ENCODE measurements around the gene STAT5B.

STAT5B gene

GRCh38 chr17:42197564-42198156, 78.5 kb downstream of the STAT5B start:
- H3K27me3 ChIP-seq (ENCODE audit: low read length) = no peaks in the 10 kb centered on the region
- no peak overlapping the region for H3K4me3 ChIP-seq (ENCODE audit: insufficient read depth, low read length, poor library complexity, severe bottlenecking)
- H4K20me1 ChIP-seq (ENCODE audit: low read depth, low read length) = no peaks in the 10 kb centered on the region
- H3K9me2 ChIP-seq (replicated peaks; ENCODE audit: insufficient read depth, low read length) = no peaks in the 10 kb centered on the region
- H3K9ac ChIP-seq (ENCODE audit: low read length) = no peak overlapping the region
- H3K9me3 ChIP-seq (ENCODE audit: insufficient read depth, low read length) = no peaks in the 10 kb centered on the region
- no peak overlapping the region for H3K27ac ChIP-seq (ENCODE audit: low read depth, low read length)
- no peaks in the 10 kb centered on the region for H3F3A ChIP-seq (ENCODE audit: insufficient read depth)
- TF ChIP-seq CTCF (IDR thresholded peaks at IDR 0.05; ENCODE audit: insufficient read depth, low read length, poor library complexity, severe bottlenecking) (no peak), EZH2phosphoT487 (conservative IDR thresholded peaks at IDR 0.05; ENCODE audit: low read length) (no peak)
- no peak overlapping the region for H2AFZ ChIP-seq (ENCODE audit: low read depth, low read length, severe bottlenecking)
- no peak overlapping the region for H3K4me2 ChIP-seq (ENCODE audit: low read depth, low read length, poor library complexity, severe bottlenecking)
- no peaks in the 10 kb centered on the region for H3K36me3 ChIP-seq (ENCODE audit: low read length)
- no peaks in the 10 kb centered on the region for H3K79me2 ChIP-seq (ENCODE audit: insufficient read depth, low read length)

GRCh38 chr17:42193969-42194899, 82.0 kb downstream of the STAT5B start, which contains the start of gene GHDC:
Gene GHDC, minus strand, starts transcription at chr17:42194494. Its CDS starts 913 bp downstream, at chr17:42193581.
- no peaks in the 10 kb centered on the region for H3K9me2 ChIP-seq (replicated peaks; ENCODE audit: insufficient read depth, low read length)
- no peaks in the 10 kb centered on the region for H3F3A ChIP-seq (ENCODE audit: insufficient read depth)
- H3K4me2 ChIP-seq (ENCODE audit: low read depth, low read length, poor library complexity, severe bottlenecking) = peak within 1 kb of the TSS; percentile 70
- H3K27ac ChIP-seq (ENCODE audit: low read depth, low read length) = peak within 1 kb of the TSS; percentile 35
- H3K9me3 ChIP-seq (ENCODE audit: insufficient read depth, low read length) = no peaks in the 10 kb centered on the region
- no peaks in the 10 kb centered on the region for H3K36me3 ChIP-seq (ENCODE audit: low read length)
- TF ChIP-seq EZH2phosphoT487 (conservative IDR thresholded peaks at IDR 0.05; ENCODE audit: low read length) = no peak
- no peak for TF ChIP-seq CTCF (IDR thresholded peaks at IDR 0.05; ENCODE audit: insufficient read depth, low read length, poor library complexity, severe bottlenecking)
- peak within 1 kb of the TSS; percentile 67 for H2AFZ ChIP-seq (ENCODE audit: low read depth, low read length, severe bottlenecking)
- peak within 1 kb of the TSS; percentile 63 for H3K9ac ChIP-seq (ENCODE audit: low read length)
- H4K20me1 ChIP-seq (ENCODE audit: low read depth, low read length) = no peaks in the 10 kb centered on the region
- no peaks in the 10 kb centered on the region for H3K79me2 ChIP-seq (ENCODE audit: insufficient read depth, low read length)
- H3K4me3 ChIP-seq (ENCODE audit: insufficient read depth, low read length, poor library complexity, severe bottlenecking) = peak within 1 kb of the TSS; percentile 70
- H3K27me3 ChIP-seq (ENCODE audit: low read length) = no peaks in the 10 kb centered on the region

GRCh38 chr17:42193216-42193968, 82.8 kb downstream of the STAT5B start:
- no peaks in the 10 kb centered on the region for H4K20me1 ChIP-seq (ENCODE audit: low read depth, low read length)
- H3K27me3 ChIP-seq (ENCODE audit: low read length) = no peaks in the 10 kb centered on the region
- H3K9me3 ChIP-seq (ENCODE audit: insufficient read depth, low read length) = no peaks in the 10 kb centered on the region
- peak overlapping the region; percentile 67 for H2AFZ ChIP-seq (ENCODE audit: low read depth, low read length, severe bottlenecking)
- no peak for TF ChIP-seq CTCF (IDR thresholded peaks at IDR 0.05; ENCODE audit: insufficient read depth, low read length, poor library complexity, severe bottlenecking)
- TF ChIP-seq EZH2phosphoT487 (conservative IDR thresholded peaks at IDR 0.05; ENCODE audit: low read length) = no peak
- no peaks in the 10 kb centered on the region for H3F3A ChIP-seq (ENCODE audit: insufficient read depth)
- peak overlapping the region; percentile 70 for H3K4me2 ChIP-seq (ENCODE audit: low read depth, low read length, poor library complexity, severe bottlenecking)
- H3K27ac ChIP-seq (ENCODE audit: low read depth, low read length) = peak overlapping the region; percentile 35; the same call in 1 of the 2 replicates
- H3K9ac ChIP-seq (ENCODE audit: low read length) = peak overlapping the region; percentile 63
- H3K79me2 ChIP-seq (ENCODE audit: insufficient read depth, low read length) = no peaks in the 10 kb centered on the region
- no peaks in the 10 kb centered on the region for H3K36me3 ChIP-seq (ENCODE audit: low read length)
- peak overlapping the region; percentile 70 for H3K4me3 ChIP-seq (ENCODE audit: insufficient read depth, low read length, poor library complexity, severe bottlenecking)
- H3K9me2 ChIP-seq (replicated peaks; ENCODE audit: insufficient read depth, low read length) = no peaks in the 10 kb centered on the region
